ENCODE data around the gene CITED1. TPM values are rescaled to one million over a fixed set of nuclear protein-coding genes. Genes with fewer than 3 reads are reported as not detected.

CITED1 gene
- total RNA-seq, 2 donors from 2014 or later: 3.7 TPM; not detected in 1

DNA sequence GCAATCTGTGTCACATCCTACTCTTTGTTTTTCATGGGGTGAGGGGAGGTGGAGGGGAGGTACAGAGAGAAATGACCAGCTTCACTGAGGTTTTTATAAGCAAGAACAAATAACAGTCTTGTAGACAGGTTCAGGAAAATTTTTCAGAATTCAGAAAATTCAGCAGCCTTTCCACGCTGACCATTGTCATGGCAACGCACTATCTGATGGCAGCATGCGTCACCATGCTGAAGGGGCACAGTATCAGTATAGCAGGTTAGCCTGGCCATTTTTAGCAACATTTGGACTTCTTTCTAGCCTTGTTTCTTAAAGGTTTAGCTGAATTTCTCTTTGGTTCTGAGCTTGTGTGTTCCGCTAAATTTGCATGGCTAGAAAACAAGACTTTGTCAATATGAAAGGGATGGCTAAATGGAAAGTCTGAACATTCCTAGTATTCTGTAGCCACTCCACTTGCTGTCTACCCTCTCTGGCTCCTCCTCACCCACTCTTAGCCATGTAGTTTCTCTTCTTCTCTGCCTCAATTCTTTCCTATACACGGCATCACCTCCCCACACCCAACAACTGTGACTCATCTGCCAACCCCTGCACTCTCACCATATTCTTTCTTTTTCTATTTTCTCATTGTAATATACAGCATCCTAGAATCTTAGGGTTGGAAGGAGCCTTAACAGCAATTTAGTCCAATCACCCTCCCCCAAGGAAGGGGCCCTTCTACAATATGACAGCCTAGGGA, 42.7 kb upstream of the CITED1 start:
- Histone ChIP-seq H3K4me1 (ENCODE audit: control insufficient read depth in 1 of 2, low read depth in 2 of 2) (no peaks in the 10 kb centered on the region), H3K4me3 (no peak overlapping the region), H3K27ac (no peak overlapping the region), H3K9me3 (no peaks in the 10 kb centered on the region), H3K27me3 (replicated peaks; ENCODE audit: insufficient read depth) (no peaks in the 10 kb centered on the region), H3K36me3 (no peaks in the 10 kb centered on the region)
- no peak for DNase-seq (ENCODE audit: low spot score)
- TF ChIP-seq, protein P1, sequence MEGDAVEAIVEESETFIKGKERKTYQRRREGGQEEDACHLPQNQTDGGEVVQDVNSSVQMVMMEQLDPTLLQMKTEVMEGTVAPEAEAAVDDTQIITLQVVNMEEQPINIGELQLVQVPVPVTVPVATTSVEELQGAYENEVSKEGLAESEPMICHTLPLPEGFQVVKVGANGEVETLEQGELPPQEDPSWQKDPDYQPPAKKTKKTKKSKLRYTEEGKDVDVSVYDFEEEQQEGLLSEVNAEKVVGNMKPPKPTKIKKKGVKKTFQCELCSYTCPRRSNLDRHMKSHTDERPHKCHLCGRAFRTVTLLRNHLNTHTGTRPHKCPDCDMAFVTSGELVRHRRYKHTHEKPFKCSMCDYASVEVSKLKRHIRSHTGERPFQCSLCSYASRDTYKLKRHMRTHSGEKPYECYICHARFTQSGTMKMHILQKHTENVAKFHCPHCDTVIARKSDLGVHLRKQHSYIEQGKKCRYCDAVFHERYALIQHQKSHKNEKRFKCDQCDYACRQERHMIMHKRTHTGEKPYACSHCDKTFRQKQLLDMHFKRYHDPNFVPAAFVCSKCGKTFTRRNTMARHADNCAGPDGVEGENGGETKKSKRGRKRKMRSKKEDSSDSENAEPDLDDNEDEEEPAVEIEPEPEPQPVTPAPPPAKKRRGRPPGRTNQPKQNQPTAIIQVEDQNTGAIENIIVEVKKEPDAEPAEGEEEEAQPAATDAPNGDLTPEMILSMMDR (IDR thresholded peaks at IDR 0.05): no peak
- ATAC-seq (ENCODE audit: insufficient number of reproducible peaks, low FRiP score, low read depth): no peak

DNA sequence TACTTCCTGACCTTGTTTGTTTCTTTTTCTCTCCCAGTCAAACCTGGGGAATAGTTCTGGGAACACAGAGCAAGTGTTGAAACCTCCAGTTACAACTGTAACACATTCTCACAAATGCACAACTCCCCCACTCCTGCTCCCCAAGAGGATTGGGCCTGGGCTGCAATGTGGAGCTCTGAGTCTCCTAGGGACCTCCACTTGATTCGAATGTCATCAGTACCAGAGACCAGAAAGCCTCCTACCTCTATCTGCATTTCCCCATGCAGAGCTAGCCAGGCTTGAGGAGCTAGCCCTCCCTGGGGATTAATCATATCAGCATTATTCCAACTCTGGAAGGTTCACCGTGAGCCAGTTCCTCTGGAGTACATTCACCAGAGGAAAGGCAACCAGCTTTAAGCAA, 41.7 kb upstream of the CITED1 start:
- H3K36me3 ChIP-seq: no peaks in the 10 kb centered on the region
- no peaks in the 10 kb centered on the region for H3K9me3 ChIP-seq
- TF ChIP-seq, protein P1 (IDR thresholded peaks at IDR 0.05): no peak
- H3K27me3 ChIP-seq (replicated peaks; ENCODE audit: insufficient read depth): no peaks in the 10 kb centered on the region
- DNase-seq (ENCODE audit: low spot score) (no peak), ATAC-seq (ENCODE audit: insufficient number of reproducible peaks, low FRiP score, low read depth) (no peak)
- no peaks in the 10 kb centered on the region for H3K4me1 ChIP-seq (ENCODE audit: control insufficient read depth in 1 of 2, low read depth in 2 of 2)
- H3K4me3 ChIP-seq: no peak overlapping the region
- H3K27ac ChIP-seq: no peak overlapping the region

DNA sequence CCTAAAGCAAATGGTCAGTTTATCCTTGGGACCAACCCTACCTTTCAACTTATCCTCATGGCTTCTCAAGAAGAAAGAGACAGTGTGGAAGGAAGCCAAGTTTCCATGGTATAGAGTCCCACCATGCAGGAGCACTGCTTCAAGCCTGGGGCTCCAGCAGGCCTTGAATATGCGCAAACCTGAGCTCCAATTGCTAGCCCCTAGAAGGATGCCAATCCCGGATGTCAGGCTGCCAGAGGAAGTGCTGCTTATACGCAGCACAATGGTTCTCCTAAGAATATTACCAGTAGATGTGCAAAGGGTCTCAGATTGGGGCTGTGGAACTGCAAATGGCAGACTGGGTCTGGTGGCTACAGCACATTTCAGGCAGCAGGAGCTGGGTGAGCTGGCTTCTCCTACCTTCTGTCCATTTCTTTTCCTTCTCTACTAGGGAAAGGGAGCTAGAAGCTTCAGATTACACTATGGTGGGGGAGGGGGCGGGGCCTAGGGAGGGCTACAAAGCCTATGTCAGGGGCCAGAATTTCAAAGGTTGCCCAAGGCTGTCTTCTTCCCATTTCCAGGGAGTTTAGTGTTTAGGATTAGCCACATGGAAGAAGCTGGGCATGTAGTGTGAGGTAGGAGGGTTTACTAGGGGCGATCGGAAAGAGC, 40.7 kb upstream of the CITED1 start:
- Histone ChIP-seq H3K36me3 (no peaks in the 10 kb centered on the region), H3K27ac (no peak overlapping the region), H3K4me3 (no peak overlapping the region), H3K27me3 (replicated peaks; ENCODE audit: insufficient read depth) (no peaks in the 10 kb centered on the region), H3K4me1 (ENCODE audit: control insufficient read depth in 1 of 2, low read depth in 2 of 2) (no peaks in the 10 kb centered on the region), H3K9me3 (no peaks in the 10 kb centered on the region)
- TF ChIP-seq, protein P1 (IDR thresholded peaks at IDR 0.05): no peak
- ATAC-seq (ENCODE audit: insufficient number of reproducible peaks, low FRiP score, low read depth): no peak
- DNase-seq (ENCODE audit: low spot score): no peak

DNA sequence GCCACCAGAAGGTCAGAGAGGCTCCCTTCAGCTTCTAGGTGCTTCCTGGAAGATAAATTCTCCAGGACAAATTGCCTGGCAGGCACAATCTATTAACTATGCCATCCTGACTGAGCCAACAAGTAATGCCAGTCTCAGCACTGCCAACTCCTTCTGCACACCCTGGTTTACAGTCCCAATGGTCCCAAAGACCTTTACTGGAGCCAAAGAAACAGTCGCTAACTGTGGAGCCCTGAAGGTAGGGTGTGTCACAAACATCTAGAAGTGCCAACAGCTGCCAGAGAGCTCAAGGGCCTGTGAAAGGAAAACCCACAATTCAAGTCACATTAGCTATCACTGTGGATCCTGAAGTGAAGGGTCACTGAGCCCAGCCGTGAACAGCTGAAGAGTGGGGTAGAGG, 34.9 kb upstream of the CITED1 start:
- ATAC-seq (ENCODE audit: insufficient number of reproducible peaks, low FRiP score, low read depth) (no peak), DNase-seq (ENCODE audit: low spot score) (no peak)
- H3K4me3 ChIP-seq: no peak overlapping the region
- TF ChIP-seq, protein P1 (IDR thresholded peaks at IDR 0.05): no peak
- H3K27me3 ChIP-seq (replicated peaks; ENCODE audit: insufficient read depth): no peaks in the 10 kb centered on the region
- no peaks in the 10 kb centered on the region for H3K36me3 ChIP-seq
- H3K9me3 ChIP-seq: no peaks in the 10 kb centered on the region
- no peak overlapping the region for H3K27ac ChIP-seq
- H3K4me1 ChIP-seq (ENCODE audit: control insufficient read depth in 1 of 2, low read depth in 2 of 2): no peaks in the 10 kb centered on the region

DNA sequence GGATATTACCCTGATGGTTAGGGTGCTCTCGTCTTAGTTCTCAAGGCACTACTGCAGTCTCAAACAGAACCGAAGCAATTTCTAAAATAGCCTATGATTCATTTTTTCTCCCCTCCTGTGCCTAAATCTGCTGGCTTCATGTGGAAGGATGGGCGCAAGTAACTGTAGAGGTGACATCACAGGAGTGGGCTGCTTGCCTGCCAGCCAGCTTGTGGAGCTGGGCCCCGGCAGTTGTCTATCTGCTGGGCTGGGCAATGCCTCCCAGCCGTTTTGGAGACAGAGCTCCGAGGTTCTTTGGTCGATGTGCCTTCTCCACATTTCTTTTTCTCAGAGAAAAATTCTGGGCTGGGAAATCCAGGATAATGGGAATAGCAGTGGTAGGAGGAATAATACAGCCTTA, 34.3 kb upstream of the CITED1 start:
- DNase-seq (ENCODE audit: low spot score) (no peak), ATAC-seq (ENCODE audit: insufficient number of reproducible peaks, low FRiP score, low read depth) (no peak)
- no peaks in the 10 kb centered on the region for H3K27me3 ChIP-seq (replicated peaks; ENCODE audit: insufficient read depth)

More for the DNA sequence above, 34.3 kb upstream of the CITED1 start:
- H3K27ac ChIP-seq: no peak overlapping the region
- no peaks in the 10 kb centered on the region for H3K36me3 ChIP-seq
- TF ChIP-seq, protein P1 (IDR thresholded peaks at IDR 0.05): no peak
- no peak overlapping the region for H3K4me3 ChIP-seq
- H3K9me3 ChIP-seq: no peaks in the 10 kb centered on the region
- no peaks in the 10 kb centered on the region for H3K4me1 ChIP-seq (ENCODE audit: control insufficient read depth in 1 of 2, low read depth in 2 of 2)
